Loucy (cell line): Measurements from ENCODE around the gene GIGYF1.

Source experiments
- EZH2phosphoT487 ChIP-seq: fragments of 200-600 bp; IDR thresholded peaks from 2 replicates; pipeline ENCODE4 v1.6.1; 2018; ENCODE audit warnings: antibody characterized with exemption, mild to moderate bottlenecking, moderate library complexity, borderline replicate concordance
- TF ChIP-seq, protein P1 (sequence below): fragments of 200-600 bp; sonication (generic); conservative IDR thresholded peaks from 2 replicates; pipeline ENCODE4 v1.5.1; 2014; ENCODE audit warnings: mild to moderate bottlenecking, antibody characterized with exemption, low read length

DNA sequence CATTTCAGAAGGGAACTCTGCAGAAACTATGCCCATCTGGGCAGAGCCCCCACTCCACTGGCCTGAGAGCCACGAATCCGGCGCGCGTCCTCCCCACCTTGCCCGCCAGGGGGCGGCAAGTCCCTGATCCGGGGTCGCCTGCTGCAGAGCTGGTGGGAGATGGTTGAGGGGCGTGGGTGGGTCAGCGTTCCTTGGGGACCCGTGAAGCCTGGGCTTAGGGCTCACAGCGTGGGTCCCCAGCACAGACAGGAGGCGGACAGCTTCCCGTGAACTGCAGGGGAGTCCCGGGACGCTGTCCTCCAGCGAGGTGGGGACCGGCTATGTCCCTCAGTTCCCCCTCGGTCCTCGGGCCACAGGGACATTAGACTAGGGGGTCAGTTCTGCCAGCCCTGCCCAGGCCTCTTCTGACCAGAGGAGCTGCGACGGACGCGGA lies 11.3 kb upstream of the GIGYF1 start:
- TF ChIP-seq, protein P1, sequence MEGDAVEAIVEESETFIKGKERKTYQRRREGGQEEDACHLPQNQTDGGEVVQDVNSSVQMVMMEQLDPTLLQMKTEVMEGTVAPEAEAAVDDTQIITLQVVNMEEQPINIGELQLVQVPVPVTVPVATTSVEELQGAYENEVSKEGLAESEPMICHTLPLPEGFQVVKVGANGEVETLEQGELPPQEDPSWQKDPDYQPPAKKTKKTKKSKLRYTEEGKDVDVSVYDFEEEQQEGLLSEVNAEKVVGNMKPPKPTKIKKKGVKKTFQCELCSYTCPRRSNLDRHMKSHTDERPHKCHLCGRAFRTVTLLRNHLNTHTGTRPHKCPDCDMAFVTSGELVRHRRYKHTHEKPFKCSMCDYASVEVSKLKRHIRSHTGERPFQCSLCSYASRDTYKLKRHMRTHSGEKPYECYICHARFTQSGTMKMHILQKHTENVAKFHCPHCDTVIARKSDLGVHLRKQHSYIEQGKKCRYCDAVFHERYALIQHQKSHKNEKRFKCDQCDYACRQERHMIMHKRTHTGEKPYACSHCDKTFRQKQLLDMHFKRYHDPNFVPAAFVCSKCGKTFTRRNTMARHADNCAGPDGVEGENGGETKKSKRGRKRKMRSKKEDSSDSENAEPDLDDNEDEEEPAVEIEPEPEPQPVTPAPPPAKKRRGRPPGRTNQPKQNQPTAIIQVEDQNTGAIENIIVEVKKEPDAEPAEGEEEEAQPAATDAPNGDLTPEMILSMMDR = peak; percentile 87
- TF ChIP-seq EZH2phosphoT487 = no peak
